Osteoblast (primary cell): ENCODE data around the gene FGF9. TPM values are rescaled to one million over a fixed set of nuclear protein-coding genes. Genes with fewer than 3 reads are reported as not detected.

Experiments used
- DNase-seq: peaks from one replicate; pipeline ENCODE4 v3.0.0; 2011; ENCODE audit warnings: low spot score, mixed read lengths; ENCODE audit not compliant: insufficient read length; ENCODE audit errors: missing footprints
- H2AFZ ChIP-seq: 2 replicates; pipeline ENCODE4 v1.6.0; 2011; ENCODE audit warnings: mild to moderate bottlenecking, low read length
- H3K27ac ChIP-seq: 2 replicates; pipeline ENCODE4 v1.5.1; 2011; ENCODE audit warnings: mild to moderate bottlenecking, low read depth, low read length, moderate library complexity
- H3K27me3 ChIP-seq: 2 replicates; pipeline ENCODE4 v1.6.0; 2012; ENCODE audit warnings: mild to moderate bottlenecking, control low read depth, inconsistent platforms, low read length, moderate library complexity; ENCODE audit not compliant: insufficient read depth
- H3K36me3 ChIP-seq: 2 replicates; pipeline ENCODE4 v1.5.1; 2011; ENCODE audit warnings: mild to moderate bottlenecking, low read length, control low read depth, moderate library complexity; ENCODE audit not compliant: insufficient read depth
- H3K4me1 ChIP-seq: 2 replicates; pipeline ENCODE4 v1.5.1; 2011; ENCODE audit warnings: mild to moderate bottlenecking, low read length, control low read depth, moderate library complexity; ENCODE audit not compliant: insufficient read depth
- H3K4me2 ChIP-seq: 2 replicates; pipeline ENCODE4 v1.6.0; 2011; ENCODE audit warnings: mild to moderate bottlenecking, low read length; ENCODE audit not compliant: insufficient read depth
- H3K4me3 ChIP-seq: fragments of 200-600 bp; sonication (generic); 3 replicates; pipeline ENCODE4 v1.5.1; 2012; ENCODE audit warnings: mild to moderate bottlenecking, low read length, inconsistent platforms; ENCODE audit not compliant: insufficient read depth
- H3K79me2 ChIP-seq: 2 replicates; pipeline ENCODE4 v1.6.0; 2012; ENCODE audit warnings: mild to moderate bottlenecking, low read length, control low read depth, inconsistent platforms; ENCODE audit not compliant: insufficient read depth
- H3K9me3 ChIP-seq: 2 replicates; pipeline ENCODE4 v1.5.1; 2011; ENCODE audit warnings: low read depth, low read length, control low read depth
- H4K20me1 ChIP-seq: 2 replicates; pipeline ENCODE4 v1.6.0; 2012; ENCODE audit warnings: mild to moderate bottlenecking, low read length, control low read depth; ENCODE audit not compliant: insufficient read depth
- total RNA-seq: library from RNA; depleted of rRNA; stranded (reverse); fragments of >200 nt; gene quantifications from 2 replicates; pipeline ENCODE4 v1.2.3, GENCODE V29; 2012
- TF ChIP-seq, protein P1 (sequence below): IDR thresholded peaks from 2 replicates; pipeline ENCODE4 v1.5.1; 2011; ENCODE audit warnings: mild to moderate bottlenecking, low read depth, low read length, moderate library complexity; ENCODE audit errors: extremely low read depth

The FGF9 gene
- total RNA-seq, 1 donor: not detected

DNA sequence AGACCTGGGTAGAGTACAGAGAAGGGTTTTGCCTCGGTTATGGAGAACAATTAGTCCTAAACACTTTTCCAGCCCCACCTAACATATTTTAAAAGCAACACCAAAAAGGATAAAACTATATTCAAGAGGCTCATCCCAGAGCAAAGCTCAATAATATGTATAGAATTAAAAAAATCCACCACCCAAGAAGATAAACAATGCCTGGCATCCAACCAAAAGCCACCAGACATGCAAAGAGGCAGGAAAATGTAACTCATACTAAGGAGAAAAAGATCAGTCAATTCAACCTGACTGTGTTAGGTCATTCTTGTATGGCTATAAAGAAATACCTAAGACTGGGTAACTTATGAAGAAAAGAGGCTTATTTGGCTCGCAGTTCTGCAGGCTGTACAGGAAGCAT lies 39.3 kb downstream of the FGF9 start:
- Histone ChIP-seq H4K20me1 (no peaks in the 10 kb centered on the region), H3K27me3 (no peaks in the 10 kb centered on the region), H2AFZ (no peak overlapping the region), H3K4me1 (no peaks in the 10 kb centered on the region), H3K4me3 (no peak overlapping the region), H3K4me2 (no peak overlapping the region), H3K79me2 (no peaks in the 10 kb centered on the region), H3K9me3 (no peaks in the 10 kb centered on the region), H3K36me3 (no peaks in the 10 kb centered on the region), H3K27ac (no peak overlapping the region)
- DNase-seq: no peak
- TF ChIP-seq, protein P1, sequence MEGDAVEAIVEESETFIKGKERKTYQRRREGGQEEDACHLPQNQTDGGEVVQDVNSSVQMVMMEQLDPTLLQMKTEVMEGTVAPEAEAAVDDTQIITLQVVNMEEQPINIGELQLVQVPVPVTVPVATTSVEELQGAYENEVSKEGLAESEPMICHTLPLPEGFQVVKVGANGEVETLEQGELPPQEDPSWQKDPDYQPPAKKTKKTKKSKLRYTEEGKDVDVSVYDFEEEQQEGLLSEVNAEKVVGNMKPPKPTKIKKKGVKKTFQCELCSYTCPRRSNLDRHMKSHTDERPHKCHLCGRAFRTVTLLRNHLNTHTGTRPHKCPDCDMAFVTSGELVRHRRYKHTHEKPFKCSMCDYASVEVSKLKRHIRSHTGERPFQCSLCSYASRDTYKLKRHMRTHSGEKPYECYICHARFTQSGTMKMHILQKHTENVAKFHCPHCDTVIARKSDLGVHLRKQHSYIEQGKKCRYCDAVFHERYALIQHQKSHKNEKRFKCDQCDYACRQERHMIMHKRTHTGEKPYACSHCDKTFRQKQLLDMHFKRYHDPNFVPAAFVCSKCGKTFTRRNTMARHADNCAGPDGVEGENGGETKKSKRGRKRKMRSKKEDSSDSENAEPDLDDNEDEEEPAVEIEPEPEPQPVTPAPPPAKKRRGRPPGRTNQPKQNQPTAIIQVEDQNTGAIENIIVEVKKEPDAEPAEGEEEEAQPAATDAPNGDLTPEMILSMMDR: no peak

DNA sequence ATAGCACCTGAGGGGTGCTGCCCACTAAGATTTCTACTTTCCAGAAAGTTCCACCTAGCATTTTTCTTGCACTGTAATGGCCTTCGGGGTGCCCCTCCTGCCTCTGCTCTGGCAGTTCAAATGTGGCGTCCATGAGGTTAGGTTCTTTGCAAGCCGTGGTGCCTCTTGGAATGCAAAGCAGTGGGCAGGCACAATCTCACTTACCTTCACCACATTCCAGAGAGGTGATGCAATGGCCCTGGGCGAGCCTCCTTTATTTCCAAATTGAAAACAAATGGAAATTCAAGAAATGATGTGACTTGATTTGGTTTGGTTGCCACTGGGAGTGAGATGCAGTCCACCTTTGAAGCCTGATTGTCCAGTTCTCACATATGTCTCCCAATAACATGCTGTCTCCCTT lies 46.9 kb downstream of the FGF9 start:
- Histone ChIP-seq H3K4me3 (no peak overlapping the region), H3K79me2 (no peaks in the 10 kb centered on the region), H3K4me1 (no peaks in the 10 kb centered on the region), H4K20me1 (no peaks in the 10 kb centered on the region), H3K27me3 (no peaks in the 10 kb centered on the region), H3K9me3 (no peaks in the 10 kb centered on the region), H3K27ac (no peak overlapping the region), H3K4me2 (no peak overlapping the region), H2AFZ (no peak overlapping the region), H3K36me3 (no peaks in the 10 kb centered on the region)
- TF ChIP-seq, protein P1: no peak
- no peak for DNase-seq

DNA sequence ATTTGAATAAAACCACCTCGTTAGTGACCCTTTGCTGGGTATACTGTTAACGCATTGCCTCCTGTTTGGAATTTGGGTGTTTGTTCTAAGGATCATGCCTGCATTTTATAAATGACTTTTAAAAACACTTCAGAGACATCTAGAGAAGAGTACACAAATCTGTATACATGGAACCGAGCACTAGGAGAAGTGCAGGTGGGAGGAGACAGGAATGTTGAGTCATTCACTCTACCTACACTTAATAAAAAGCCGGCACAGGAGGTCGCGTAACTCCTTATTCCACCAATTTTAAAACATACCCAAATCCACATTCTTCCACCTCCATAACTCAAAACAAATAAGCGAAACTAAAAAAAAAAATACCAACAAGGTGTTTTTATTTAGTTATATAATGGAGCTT lies 48.6 kb downstream of the FGF9 start:
- no peak overlapping the region for H3K27ac ChIP-seq
- no peaks in the 10 kb centered on the region for H3K79me2 ChIP-seq
- no peaks in the 10 kb centered on the region for H3K9me3 ChIP-seq
- no peaks in the 10 kb centered on the region for H4K20me1 ChIP-seq
- TF ChIP-seq, protein P1: no peak
- DNase-seq: no peak
- H2AFZ ChIP-seq: no peak overlapping the region
- no peak overlapping the region for H3K4me3 ChIP-seq
- no peaks in the 10 kb centered on the region for H3K27me3 ChIP-seq
- H3K4me2 ChIP-seq: no peak overlapping the region
- no peaks in the 10 kb centered on the region for H3K36me3 ChIP-seq
- H3K4me1 ChIP-seq: no peaks in the 10 kb centered on the region

DNA sequence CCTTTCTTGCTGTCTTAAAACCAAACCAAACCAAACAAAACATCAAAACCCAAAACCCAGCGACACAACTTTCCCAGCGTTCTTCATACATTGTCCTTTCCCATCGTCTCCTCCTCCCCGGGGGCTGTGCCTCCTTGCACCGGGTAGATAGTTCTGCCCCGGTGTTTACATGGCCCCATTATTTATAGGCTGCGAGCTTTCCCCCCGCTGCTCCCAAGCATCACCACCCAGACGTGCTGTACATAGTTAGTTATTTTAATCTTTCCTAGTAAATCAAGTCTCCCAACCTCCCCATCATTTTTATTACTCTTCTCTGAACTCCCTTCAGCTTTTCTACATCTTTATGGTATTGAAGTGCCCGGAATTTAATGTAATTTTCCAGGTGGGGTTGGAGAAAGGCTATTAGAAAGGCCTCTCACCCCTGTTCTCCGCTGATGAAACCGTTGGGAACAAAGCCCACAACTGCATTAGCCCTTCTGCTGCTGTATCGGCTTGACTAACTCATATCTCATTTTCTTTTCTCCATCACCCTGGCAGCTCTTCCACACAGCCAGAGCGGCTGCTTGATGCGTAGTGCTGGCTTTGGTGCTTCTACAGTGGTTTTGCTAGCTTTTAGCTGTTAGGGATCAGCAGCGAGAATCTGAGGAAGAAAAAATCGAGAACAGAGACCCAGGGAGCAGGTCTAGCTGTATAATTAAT lies 53.1 kb downstream of the FGF9 start:
- DNase-seq: no peak
- H3K4me2 ChIP-seq: no peak overlapping the region
- no peaks in the 10 kb centered on the region for H3K36me3 ChIP-seq
- no peaks in the 10 kb centered on the region for H3K9me3 ChIP-seq
- H2AFZ ChIP-seq: no peak overlapping the region
- H3K4me1 ChIP-seq: no peaks in the 10 kb centered on the region
- TF ChIP-seq, protein P1: no peak
- H3K27me3 ChIP-seq: no peaks in the 10 kb centered on the region
- H4K20me1 ChIP-seq: no peaks in the 10 kb centered on the region
- H3K4me3 ChIP-seq: no peak overlapping the region
- no peaks in the 10 kb centered on the region for H3K79me2 ChIP-seq
- no peak overlapping the region for H3K27ac ChIP-seq
